SK-N-SH treated with all-trans-retinoic acid at 6 μM for 48 hours (cell line): Measurements from ENCODE around the gene SEC22A.
"Not testable (repeated sequence)": the region's sequence is repeated elsewhere in the genome, so short reads cannot be mapped to it uniquely, and the experiment has no call there.

ENCODE experiments used
- ATAC-seq: fragments of 200-7000 bp; cut with Tn5 transposase; 3 replicates; pipeline ENCODE4 v1.9.1; 2020; ENCODE audit warnings: mild to moderate bottlenecking, moderate library complexity
- ARNTL ChIP-seq: fragments of 450-650 bp; formaldehyde crosslinking; IDR thresholded peaks from 2 replicates; pipeline ENCODE4 v1.5.0; 2020; ENCODE audit warnings: low read depth, mild to moderate bottlenecking, moderate library complexity, borderline replicate concordance
- BACH2 ChIP-seq: fragments of 250-450 bp; sonication (Bioruptor Pico); IDR thresholded peaks from 2 replicates; pipeline ENCODE4 v1.9.0; 2021; ENCODE audit warnings: mild to moderate bottlenecking, borderline replicate concordance
- CREB5 ChIP-seq: fragments of 250-450 bp; sonication (Bioruptor Pico); IDR thresholded peaks from 2 replicates; pipeline ENCODE4 v1.5.1; 2020; ENCODE audit warnings: low read depth, mild to moderate bottlenecking, moderate library complexity
- CSDC2 ChIP-seq: fragments of 250-450 bp; sonication (Bioruptor Pico); IDR thresholded peaks from 2 replicates; pipeline ENCODE4 v1.5.0; 2020; ENCODE audit warnings: mild to moderate bottlenecking, moderate library complexity
- CSRNP3 ChIP-seq: fragments of 250-450 bp; sonication (Bioruptor Pico); IDR thresholded peaks from 2 replicates; pipeline ENCODE4 v1.5.1; 2021; ENCODE audit warnings: mild to moderate bottlenecking, moderate library complexity
- ESRRG ChIP-seq: fragments of 250-450 bp; sonication (Bioruptor Pico); IDR thresholded peaks from 2 replicates; pipeline ENCODE4 v1.6.1; 2021; ENCODE audit warnings: mild to moderate bottlenecking
- GLIS3 ChIP-seq: fragments of 250-450 bp; sonication (Bioruptor Pico); IDR thresholded peaks from 2 replicates; pipeline ENCODE4 v1.5.0; 2020; ENCODE audit warnings: mild to moderate bottlenecking, moderate library complexity
- ISL1 ChIP-seq: fragments of 250-450 bp; sonication (Bioruptor Pico); IDR thresholded peaks from 2 replicates; pipeline ENCODE4 v2.1.2; 2022; ENCODE audit warnings: mild to moderate bottlenecking, moderate library complexity
- OSR1 ChIP-seq: fragments of 250-450 bp; sonication (Bioruptor Pico); IDR thresholded peaks from 2 replicates; pipeline ENCODE4 v1.8.0; 2022; ENCODE audit warnings: moderate library complexity, mild to moderate bottlenecking, inconsistent platforms
- PATZ1 ChIP-seq: fragments of 250-450 bp; sonication (Bioruptor Pico); IDR thresholded peaks from 2 replicates; pipeline ENCODE4 v1.8.0; 2020; ENCODE audit warnings: mild to moderate bottlenecking, moderate library complexity, borderline replicate concordance
- PPARA ChIP-seq: fragments of 250-450 bp; sonication (Bioruptor Pico); IDR thresholded peaks from 2 replicates; pipeline ENCODE4 v1.5.0; 2020; ENCODE audit warnings: mild to moderate bottlenecking, borderline replicate concordance
- RARB ChIP-seq: fragments of 250-450 bp; sonication (Bioruptor Pico); IDR thresholded peaks from 2 replicates; pipeline ENCODE4 v1.8.0; 2021; ENCODE audit warnings: mild to moderate bottlenecking, moderate library complexity
- SNAI2 ChIP-seq: fragments of 250-450 bp; sonication (Bioruptor Pico); IDR thresholded peaks from 2 replicates; pipeline ENCODE4 v1.5.0; 2020; ENCODE audit warnings: mild to moderate bottlenecking, moderate library complexity
- TCF4 ChIP-seq: fragments of 250-450 bp; sonication (Bioruptor Pico); IDR thresholded peaks from 2 replicates; pipeline ENCODE4 v1.8.0; 2021; ENCODE audit warnings: mild to moderate bottlenecking, moderate library complexity, borderline replicate concordance
- TSHZ2 ChIP-seq: fragments of 250-450 bp; sonication (Bioruptor Pico); IDR thresholded peaks from 2 replicates; pipeline ENCODE4 v1.5.0; 2020; ENCODE audit warnings: mild to moderate bottlenecking, moderate library complexity
- ZC3H10 ChIP-seq: fragments of 250-450 bp; sonication (Bioruptor Pico); IDR thresholded peaks from 2 replicates; pipeline ENCODE4 v1.5.1; 2021; ENCODE audit warnings: mild to moderate bottlenecking, moderate library complexity
- ZFP3 ChIP-seq: fragments of 250-450 bp; sonication (Bioruptor Pico); IDR thresholded peaks from 2 replicates; pipeline ENCODE4 v1.5.0; 2020; ENCODE audit warnings: mild to moderate bottlenecking, moderate library complexity
- ZNF8 ChIP-seq: fragments of 450-650 bp; formaldehyde crosslinking; IDR thresholded peaks from 2 replicates; pipeline ENCODE4 v1.5.0; 2020; ENCODE audit warnings: mild to moderate bottlenecking, moderate library complexity

The SEC22A gene

GRCh38 chr3:123198372-123198771 is 3.4 kb upstream of the SEC22A start (continued):
- TF ChIP-seq ARNTL (CRISPR knock-in tag) (no peak), BACH2 (CRISPR knock-in tag) (no peak), OSR1 (CRISPR knock-in tag) (no peak), ZFP3 (CRISPR knock-in tag) (no peak), PATZ1 (no peak)
- TF ChIP-seq, all 23 proteins: peak for 0

- TF ChIP-seq SNAI2 (no peak), TCF4 (CRISPR knock-in tag) (no peak), TSHZ2 (CRISPR knock-in tag) (no peak)
- no peak for ATAC-seq
These were observed 553 bp upstream of the SEC22A start for GRCh38 chr3:123201223-123201556.

GRCh38 chr3:123202451-123202850 is 708 bp downstream of the SEC22A start:
- no peak for TF ChIP-seq CREB5 (CRISPR knock-in tag)
- TF ChIP-seq ARNTL (CRISPR knock-in tag): no peak
- no peak for TF ChIP-seq ZFP3 (CRISPR knock-in tag)
- no peak for TF ChIP-seq CSRNP3
- no peak for TF ChIP-seq ESRRG (CRISPR knock-in tag)
- TF ChIP-seq TCF4 (CRISPR knock-in tag): no peak
- no peak for TF ChIP-seq OSR1 (CRISPR knock-in tag)
- TF ChIP-seq ISL1 (CRISPR knock-in tag): no peak
- no peak for TF ChIP-seq RARB
- TF ChIP-seq TSHZ2 (CRISPR knock-in tag): no peak
- TF ChIP-seq, all 23 proteins: peak for 0
- ATAC-seq: peak; percentile 34; the same call in 2 of the 3 replicates

- TF ChIP-seq CSRNP3 (no peak), BACH2 (CRISPR knock-in tag) (no peak), CSDC2 (CRISPR knock-in tag) (no peak), ZNF8 (CRISPR knock-in tag) (no peak), GLIS3 (CRISPR knock-in tag) (no peak), ZC3H10 (CRISPR knock-in tag) (no peak), RARB (no peak), TCF4 (CRISPR knock-in tag) (no peak), SNAI2 (no peak), PPARA (CRISPR knock-in tag) (no peak)
- no peak for ATAC-seq
These were observed 17.2 kb downstream of the SEC22A start for GRCh38 chr3:123218990-123219389.

- not testable (repeated sequence) for ATAC-seq
These were observed 19.6 kb downstream of the SEC22A start for GRCh38 chr3:123221369-123221768.
